Tibial nerve (tissue), 4 donors: Measurements from ENCODE around the gene ROGDI. TPM values are rescaled to one million over a fixed set of nuclear protein-coding genes. Genes with fewer than 3 reads are reported as not detected.

Source experiments
- DNase-seq, 2 donors: peaks; one replicate each; pipeline ENCODE4 v3.0.0-alpha.2; 2019; ENCODE audit warnings: low spot score in 2 of 2
- H3K27ac ChIP-seq, 4 donors: fragments of 200-600 bp; sonication (generic) in 3 of 4; one replicate each; pipeline ENCODE4 v1.5.1; 2017 to 2019; ENCODE audit warnings: mild to moderate bottlenecking in 1 of 4
- H3K27me3 ChIP-seq, 2 donors: fragments of 200-600 bp; sonication (generic) in 1 of 2; one replicate each; pipeline versions ENCODE4 v1.5.1 to v1.6.0; 2017 to 2019
- H3K36me3 ChIP-seq, 3 donors: fragments of 200-600 bp; sonication (generic); one replicate each; pipeline ENCODE4 v1.5.1; 2018 to 2019
- H3K4me1 ChIP-seq, 4 donors: fragments of 200-600 bp; sonication (generic) in 3 of 4; one replicate each; pipeline ENCODE4 v1.5.1; 2017 to 2019
- H3K4me3 ChIP-seq, 4 donors: fragments of 200-600 bp; sonication (generic) in 3 of 4; one replicate each; pipeline ENCODE4 v1.5.1; 2017 to 2019; ENCODE audit warnings: mild to moderate bottlenecking in 1 of 4, moderate library complexity in 1 of 4
- H3K9me3 ChIP-seq, 4 donors: fragments of 200-600 bp; sonication (generic) in 3 of 4; one replicate each; pipeline ENCODE4 v1.5.1; 2017 to 2019
- CTCF ChIP-seq, 5 experiments: fragments of 200-600 bp in 3 of 5; fragments of 450-650 bp in 2 of 5; sonication (generic) in 3 of 5; IDR thresholded peaks; one replicate each; pipeline ENCODE4 v1.5.1; 2016 to 2019; ENCODE audit warnings: antibody characterized with exemption in 5 of 5, mild to moderate bottlenecking in 3 of 5, moderate library complexity in 2 of 5
- EP300 ChIP-seq, 2 donors: sonication (generic); formaldehyde crosslinking; IDR thresholded peaks; one replicate each; pipeline ENCODE4 v1.6.1; 2017; ENCODE audit warnings: antibody characterized with exemption in 2 of 2, mild to moderate bottlenecking in 1 of 2
- POLR2A ChIP-seq, 2 donors: fragments of 450-650 bp; IDR thresholded peaks; one replicate each; pipeline ENCODE4 v1.6.1; 2017; ENCODE audit warnings: antibody characterized with exemption in 2 of 2, mild to moderate bottlenecking in 2 of 2, moderate library complexity in 2 of 2
- WGBS, 2 donors: methylation state at CpG; one replicate each; pipeline ENCODE4 v1.1.5; 2018; 5-methylcytosine and 5-hydroxymethylcytosine counted together
- total RNA-seq, 4 donors: library from RNA; depleted of rRNA; stranded (reverse); fragments of >200 nt; gene quantifications; one replicate each; pipeline ENCODE4 v1.1.0, GENCODE V29; 2016

Gene ROGDI
- total RNA-seq, 4 donors from 2014 or later: 10.5 to 28.5 (median 16.8) TPM

GRCh38 chr16:4833584-4833983 lies 31.2 kb upstream of the ROGDI start:
- Histone ChIP-seq H3K36me3 (peaks cover 0 to 97% (median 37%) of the 10 kb centered on the region in 3 donors), H3K27me3 (no peaks in the 10 kb centered on the region), H3K9me3 (no peaks in the 10 kb centered on the region), H3K27ac (no peak overlapping the region), H3K4me1 (no peaks in the 10 kb centered on the region), H3K4me3 (no peak overlapping the region)
- no peak for TF ChIP-seq POLR2A (IDR thresholded peaks at IDR 0.05)
- TF ChIP-seq EP300 (IDR thresholded peaks at IDR 0.05): no peak
- no peak for TF ChIP-seq CTCF (IDR thresholded peaks at IDR 0.05)
- no peak for DNase-seq
- 89 to 97% methylated on average over 1 of the region's 1 CpG for WGBS, 2 donors

- H3K9me3 ChIP-seq: no peaks in the 10 kb centered on the region
- peaks cover 0 to 97% (median 37%) of the 10 kb centered on the region in 3 donors for H3K36me3 ChIP-seq
- no peaks in the 10 kb centered on the region for H3K4me1 ChIP-seq
- H3K27ac ChIP-seq: no peak overlapping the region
- TF ChIP-seq POLR2A (IDR thresholded peaks at IDR 0.05): no peak
- no peak for TF ChIP-seq EP300 (IDR thresholded peaks at IDR 0.05)
- TF ChIP-seq CTCF (IDR thresholded peaks at IDR 0.05): no peak
- H3K4me3 ChIP-seq: no peak overlapping the region
- 90% methylated on average over 6 of the region's 6 CpGs for WGBS, 2 donors
- H3K27me3 ChIP-seq: no peaks in the 10 kb centered on the region
- no peak for DNase-seq
Observed at GRCh38 chr16:4832698-4833343, 30.4 kb upstream of the ROGDI start.

GRCh38 chr16:4831616-4832015 lies 29.2 kb upstream of the ROGDI start:
- no peaks in the 10 kb centered on the region for H3K27me3 ChIP-seq
- H3K9me3 ChIP-seq: no peaks in the 10 kb centered on the region
- no peak for DNase-seq
- TF ChIP-seq CTCF (IDR thresholded peaks at IDR 0.05) (no peak), POLR2A (IDR thresholded peaks at IDR 0.05) (no peak), EP300 (IDR thresholded peaks at IDR 0.05) (no peak)
- H3K36me3 ChIP-seq: peaks cover 0 to 97% (median 30%) of the 10 kb centered on the region in 3 donors
- H3K4me3 ChIP-seq: no peak overlapping the region
- WGBS, 2 donors: 93 to 98% methylated on average over 8 of the region's 8 CpGs
- no peaks in the 10 kb centered on the region for H3K4me1 ChIP-seq
- no peak overlapping the region for H3K27ac ChIP-seq

- no peak for TF ChIP-seq CTCF (IDR thresholded peaks at IDR 0.05)
- no peak for TF ChIP-seq POLR2A (IDR thresholded peaks at IDR 0.05)
- TF ChIP-seq EP300 (IDR thresholded peaks at IDR 0.05): no peak
- no peak overlapping the region for H3K27ac ChIP-seq
- H3K4me1 ChIP-seq: no peaks in the 10 kb centered on the region
- H3K36me3 ChIP-seq: peaks cover 0 to 98% (median 32%) of the 10 kb centered on the region in 3 donors
- H3K4me3 ChIP-seq: no peak overlapping the region
- DNase-seq: no peak
- 89 to 92% methylated on average over 7 of the region's 7 CpGs for WGBS, 2 donors
- no peaks in the 10 kb centered on the region for H3K9me3 ChIP-seq
- no peaks in the 10 kb centered on the region for H3K27me3 ChIP-seq
Observed at GRCh38 chr16:4830408-4830807, 28.0 kb upstream of the ROGDI start.

- no peaks in the 10 kb centered on the region for H3K4me1 ChIP-seq
- H3K4me3 ChIP-seq: no peak overlapping the region
- no peak for TF ChIP-seq CTCF (IDR thresholded peaks at IDR 0.05)
- TF ChIP-seq EP300 (IDR thresholded peaks at IDR 0.05): no peak
- H3K27ac ChIP-seq: no peak overlapping the region
- no peaks in the 10 kb centered on the region for H3K9me3 ChIP-seq
- DNase-seq: no peak
- no peaks in the 10 kb centered on the region for H3K27me3 ChIP-seq
- H3K36me3 ChIP-seq: peaks cover 0 to 99% (median 43%) of the 10 kb centered on the region in 3 donors
- WGBS, 2 donors: 88 to 91% methylated on average over 11 of the region's 11 CpGs
Observed at GRCh38 chr16:4828567-4829321, 26.3 kb upstream of the ROGDI start.
